ENCODE results near the gene FCN2.
A peak's percentile ranks its signal among the peaks of the same experiment; 100 is the strongest.
"Not testable (repeated sequence)": the region's sequence is repeated elsewhere in the genome, so short reads cannot be mapped to it uniquely, and the experiment has no call there.

FCN2 gene

DNA sequence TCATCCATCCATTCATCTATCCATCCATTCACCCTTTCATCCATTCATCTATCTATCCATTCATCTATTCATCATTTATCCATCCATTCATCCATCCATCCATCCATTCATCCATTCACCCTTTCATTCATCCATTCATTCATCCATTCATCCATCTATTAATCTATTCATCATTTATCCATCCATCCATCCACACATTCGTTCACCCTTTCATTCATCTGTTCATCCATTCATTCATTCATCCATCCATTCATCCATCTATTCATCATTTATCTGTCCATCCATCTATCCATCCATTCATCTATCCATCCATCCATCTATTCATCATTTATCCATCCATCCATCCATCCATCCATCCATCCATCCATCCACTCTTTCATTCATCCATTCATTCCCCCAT lies 33.9 kb upstream of the FCN2 start:
- no peak for DNase-seq (ENCODE audit: insufficient read length, low spot score)
- no peak for FAIRE-seq

GRCh38 chr9:134847138-134847537 lies 33.5 kb upstream of the FCN2 start:
- DNase-seq (ENCODE audit: insufficient read length, low spot score), result no peak
- FAIRE-seq, result peak; percentile 86

DNA sequence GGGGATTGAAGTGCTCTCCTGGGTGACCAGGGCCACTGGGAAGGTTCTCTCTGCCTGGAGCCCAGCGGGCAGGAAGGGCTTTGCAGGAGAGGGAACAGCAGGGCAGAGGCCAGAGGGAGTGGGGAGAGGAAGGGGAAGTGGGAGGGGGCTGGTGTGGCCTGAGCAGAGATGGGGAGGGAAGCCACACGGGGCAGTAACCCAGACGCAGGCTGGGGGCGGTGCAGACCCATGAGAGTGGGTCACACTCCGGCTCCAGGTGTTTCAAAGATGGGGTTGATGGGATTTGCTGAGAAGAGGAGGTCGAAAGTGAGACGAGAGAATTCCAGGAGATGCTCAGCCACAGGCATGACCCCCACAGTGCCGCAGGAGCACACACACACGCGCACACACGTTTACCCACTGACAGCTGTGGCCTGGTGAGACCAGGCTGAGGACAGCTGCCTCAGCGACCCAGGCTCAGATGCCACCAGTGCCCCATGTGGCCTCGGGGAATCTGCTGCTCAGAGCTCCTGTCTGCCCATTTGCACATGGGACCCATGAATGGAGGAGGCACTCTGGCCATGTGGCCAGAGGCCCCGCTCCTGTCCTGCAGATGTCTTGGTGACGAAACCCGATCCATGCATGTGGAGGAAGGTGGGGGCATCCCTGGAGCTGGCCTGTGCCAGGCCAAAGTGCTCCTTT lies 32.7 kb upstream of the FCN2 start:
- DNase-seq (ENCODE audit: insufficient read length, low spot score) (no peak), FAIRE-seq (no peak)

DNA sequence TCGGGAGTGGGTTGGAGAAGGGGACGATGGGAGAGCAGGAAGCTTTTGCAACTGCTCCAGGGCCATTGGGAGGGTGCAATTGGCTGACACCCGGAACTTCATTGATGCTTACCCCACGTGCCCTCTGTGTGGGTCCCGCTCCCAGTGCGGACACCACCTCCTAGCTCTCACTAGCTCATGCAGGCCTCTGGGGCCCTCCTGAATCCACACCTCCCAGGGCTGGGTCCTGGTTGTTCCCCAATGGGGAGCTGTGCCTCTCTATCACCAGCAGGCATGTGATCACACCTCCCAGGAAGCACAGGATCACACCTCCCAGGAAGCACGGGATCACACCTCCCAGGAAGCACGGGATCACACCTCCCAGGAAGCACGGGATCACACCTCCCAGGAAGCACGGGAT lies 32.1 kb upstream of the FCN2 start:
- DNase-seq (ENCODE audit: insufficient read length, low spot score) (no peak), FAIRE-seq (no peak)

DNA sequence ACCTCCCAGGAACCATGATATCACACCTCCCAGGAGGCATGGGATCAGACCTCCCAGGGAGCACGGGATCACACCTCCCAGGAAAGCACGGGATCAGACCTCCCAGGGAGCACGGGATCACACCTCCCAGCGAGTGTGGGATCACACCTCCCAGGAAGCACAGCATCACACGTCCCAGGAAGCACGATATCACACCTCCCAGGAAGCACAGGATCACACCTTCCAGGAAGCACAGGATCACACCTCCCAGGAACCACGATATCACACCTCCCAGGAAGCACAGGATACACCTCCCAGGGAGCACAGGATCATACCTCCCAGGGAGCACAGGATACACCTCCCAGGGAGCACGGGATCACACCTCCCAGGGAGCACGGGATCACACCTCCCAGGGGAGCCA lies 30.0 kb upstream of the FCN2 start:
- no peak for FAIRE-seq
- DNase-seq (ENCODE audit: insufficient read length, low spot score), result no peak

DNA sequence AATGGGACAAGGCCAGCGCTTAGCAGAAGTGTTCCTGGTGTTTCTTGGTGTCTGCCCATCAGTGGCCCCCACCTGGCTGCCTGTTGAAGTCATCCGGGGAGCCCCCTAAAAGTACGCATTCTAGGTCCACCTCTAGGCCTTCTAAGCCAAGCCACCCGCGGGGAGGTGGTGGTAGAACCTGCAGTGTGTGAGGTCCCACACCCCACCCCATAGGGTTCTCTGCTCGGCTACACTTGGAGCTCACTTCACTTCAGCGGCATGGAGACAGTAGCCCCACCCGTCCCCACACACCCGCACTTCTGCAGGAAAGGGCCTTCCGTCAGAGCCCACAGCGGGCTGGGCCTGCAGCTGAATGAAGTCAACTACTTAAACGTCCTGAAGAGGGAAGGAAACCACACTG lies 29.6 kb upstream of the FCN2 start:
- DNase-seq (ENCODE audit: insufficient read length, low spot score), result no peak
- FAIRE-seq, result no peak

- no peak for FAIRE-seq
- DNase-seq (ENCODE audit: insufficient read length, low spot score), result no peak
Measured at GRCh38 chr9:134852906-134853654, 27.5 kb upstream of the FCN2 start.

DNA sequence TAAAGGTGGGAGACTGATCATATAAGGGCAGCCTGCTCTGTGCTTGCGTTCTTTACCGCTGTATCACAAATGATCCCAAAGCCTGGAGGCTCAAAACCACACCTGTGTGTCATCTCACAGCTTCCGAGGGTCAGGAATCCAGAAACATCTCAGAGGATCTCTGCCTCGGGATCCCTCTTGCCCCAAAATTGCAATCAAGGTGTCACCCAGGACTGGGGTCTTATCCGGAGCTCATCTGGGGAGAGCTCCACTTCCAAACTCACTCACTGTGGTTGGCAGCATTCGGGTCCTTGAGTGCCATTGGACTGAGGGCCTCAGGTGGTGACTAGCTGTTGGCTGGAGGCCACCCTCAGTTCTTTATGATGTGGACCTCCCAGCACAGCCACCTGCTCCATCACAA lies 26.7 kb upstream of the FCN2 start:
- DNase-seq (ENCODE audit: insufficient read length, low spot score), result no peak
- FAIRE-seq, result no peak

- FAIRE-seq, result no peak
- DNase-seq (ENCODE audit: insufficient read length, low spot score), result no peak
Measured at GRCh38 chr9:134854541-134854981, 26.0 kb upstream of the FCN2 start.

DNA sequence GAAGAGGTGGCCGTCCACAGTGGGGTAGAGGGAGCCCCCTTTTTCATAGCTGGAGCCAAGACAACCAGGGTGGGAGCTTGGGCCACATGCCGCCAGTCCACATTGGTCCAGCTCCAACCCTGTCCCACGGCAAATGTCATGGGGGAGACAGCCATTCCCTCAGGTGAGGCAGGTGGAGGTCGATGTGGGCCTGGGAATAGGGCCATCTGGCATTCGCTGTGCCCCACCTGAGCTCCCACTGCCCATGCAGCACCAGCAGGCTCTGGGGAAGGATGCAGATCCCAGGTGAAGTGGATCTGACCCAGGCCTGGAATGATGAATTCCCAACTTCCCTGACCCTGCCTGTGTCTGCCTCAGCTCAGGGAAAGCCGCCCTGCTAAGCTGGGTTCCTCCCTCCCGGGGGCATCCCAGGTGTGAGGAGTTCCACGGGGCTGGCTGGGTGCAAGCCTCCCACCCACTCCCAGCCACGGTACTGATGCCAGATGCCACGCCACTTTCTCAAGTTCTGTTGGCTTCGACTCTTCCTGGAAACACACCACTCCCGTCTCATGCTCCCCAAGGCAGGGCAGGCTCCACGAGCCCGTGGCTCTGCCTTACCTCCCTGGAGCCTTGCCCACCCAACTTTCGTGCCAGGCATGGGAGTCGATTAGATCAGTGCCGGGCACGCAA lies 25.2 kb upstream of the FCN2 start:
- FAIRE-seq, result no peak

GRCh38 chr9:134855900-134856377 lies 24.7 kb upstream of the FCN2 start:
- no peak for FAIRE-seq
- DNase-seq (ENCODE audit: insufficient read length, low spot score), result no peak

More for the DNA sequence above, 25.2 kb upstream of the FCN2 start:
- no peak for DNase-seq (ENCODE audit: insufficient read length, low spot score)

GRCh38 chr9:134857451-134857850 lies 23.2 kb upstream of the FCN2 start:
- not testable (repeated sequence) for DNase-seq (ENCODE audit: insufficient read length, low spot score); FAIRE-seq

GRCh38 chr9:134858051-134858841 lies 22.4 kb upstream of the FCN2 start:
- DNase-seq (ENCODE audit: insufficient read length, low spot score) (peak; percentile 26), FAIRE-seq (no peak)

DNA sequence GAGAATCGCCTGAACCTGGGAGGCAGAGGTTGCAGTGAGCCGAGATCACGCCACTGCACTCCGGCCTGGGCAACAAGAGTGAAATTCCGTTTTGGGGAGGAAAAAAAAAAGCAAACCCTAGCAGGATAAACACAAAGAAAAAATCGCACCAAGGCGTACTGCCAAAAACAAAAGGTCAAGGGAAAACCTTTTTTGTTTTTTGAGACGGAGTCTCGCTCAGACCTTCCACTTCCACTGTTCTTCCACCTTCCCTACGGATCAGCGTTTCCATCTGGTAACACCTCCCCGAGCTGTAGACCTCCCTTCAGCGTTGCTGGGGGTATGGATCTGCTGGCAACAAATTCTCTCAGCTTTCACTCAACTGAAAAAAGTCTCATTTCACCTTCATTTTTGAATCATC lies 20.1 kb upstream of the FCN2 start:
- DNase-seq (ENCODE audit: insufficient read length, low spot score) (no peak), FAIRE-seq (no peak)

- FAIRE-seq, result no peak
- DNase-seq (ENCODE audit: insufficient read length, low spot score), result no peak
Measured at GRCh38 chr9:134861595-134862334, 18.8 kb upstream of the FCN2 start.

DNA sequence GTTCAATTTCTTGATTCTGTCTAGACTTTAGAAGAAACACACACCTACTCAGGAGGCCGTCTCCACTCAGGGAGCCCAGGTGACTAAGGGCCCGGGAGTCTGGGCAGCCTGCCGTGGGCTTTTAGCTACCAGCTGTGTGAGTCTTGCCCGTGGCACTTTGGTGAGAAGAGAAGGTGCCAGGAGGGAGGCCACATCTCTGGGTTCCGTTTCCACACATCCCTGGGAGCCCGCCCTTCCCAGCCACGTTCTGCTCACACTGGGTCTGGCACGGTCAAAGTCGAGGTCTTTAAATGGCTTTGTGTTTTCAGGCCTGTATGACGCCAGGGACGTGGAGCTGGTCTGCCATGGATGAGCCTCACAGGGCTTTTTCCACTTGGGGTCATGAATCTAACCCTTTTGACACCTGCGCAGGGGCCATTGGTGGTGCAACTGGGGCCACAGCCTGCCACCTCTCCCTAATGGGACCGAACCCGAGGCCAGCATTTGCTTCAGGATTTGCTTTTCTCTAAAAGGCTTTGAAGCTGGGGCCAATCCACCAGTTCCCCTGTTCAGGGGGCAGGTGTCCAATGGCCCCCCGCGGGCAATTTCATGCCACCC lies 17.2 kb upstream of the FCN2 start:
- no peak for DNase-seq (ENCODE audit: insufficient read length, low spot score)
- FAIRE-seq, result no peak

DNA sequence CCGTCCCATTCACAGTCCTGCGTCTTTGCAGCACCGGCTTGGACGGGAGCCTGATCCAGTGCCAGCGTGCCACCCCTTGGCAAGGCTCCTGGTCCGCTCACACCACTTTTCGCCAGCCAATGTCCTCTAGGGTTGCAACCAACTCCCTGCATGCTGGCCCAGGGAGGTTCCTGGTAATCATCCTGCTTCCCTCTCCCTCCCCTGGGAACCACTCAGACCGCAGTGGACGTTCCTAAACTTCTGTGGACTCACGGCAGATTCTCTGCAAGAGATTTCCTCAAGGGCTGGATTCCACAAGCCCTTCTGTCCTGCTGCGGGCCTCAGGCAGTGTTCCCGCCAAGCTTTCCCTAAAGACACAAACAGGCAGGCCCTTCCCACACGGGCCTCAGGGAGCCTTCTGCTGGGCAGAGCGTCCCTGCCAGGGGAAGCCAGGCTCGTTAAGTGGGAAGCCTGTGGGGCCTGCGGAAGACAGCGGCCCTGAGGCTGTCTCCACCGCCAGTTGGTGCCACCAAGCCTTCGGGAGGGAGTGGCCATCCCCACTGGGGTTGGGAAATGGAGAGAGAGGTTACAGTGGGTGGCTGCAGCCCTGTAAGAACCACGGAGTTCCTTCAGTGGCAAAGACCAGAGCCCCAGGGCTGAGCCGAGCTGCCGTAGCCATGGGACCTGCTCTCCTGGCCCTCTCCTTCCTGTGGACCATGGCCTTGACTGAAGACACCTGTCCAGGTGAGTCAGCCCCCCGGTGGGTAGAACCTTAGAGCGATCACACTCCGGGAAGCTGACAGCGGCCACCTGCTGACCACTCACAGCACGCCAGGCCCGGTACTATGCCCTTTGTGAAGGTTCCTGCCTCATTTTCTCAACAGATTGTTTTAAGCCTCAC lies 16.4 kb upstream of the FCN2 start:
- DNase-seq (ENCODE audit: insufficient read length, low spot score) (no peak), FAIRE-seq (no peak)

DNA sequence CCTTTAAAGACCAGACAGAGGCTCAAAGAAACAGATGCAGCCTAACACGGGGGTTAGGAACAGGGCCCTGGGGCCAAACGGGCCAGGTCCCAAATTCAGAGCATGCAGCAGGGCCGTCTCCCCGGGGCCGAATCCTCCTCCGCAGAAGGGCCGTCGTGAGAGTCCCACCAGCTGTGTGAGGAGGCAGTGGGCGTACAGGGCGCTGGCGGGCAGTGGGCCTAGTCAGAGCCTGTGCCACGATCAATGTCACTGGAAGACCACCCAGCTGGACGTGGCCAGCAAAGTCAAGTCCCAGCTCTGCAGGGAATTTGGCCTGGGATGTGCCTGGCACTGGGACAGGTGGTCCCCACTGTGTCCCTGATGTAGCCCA lies 15.8 kb upstream of the FCN2 start:
- DNase-seq (ENCODE audit: insufficient read length, low spot score) (no peak), FAIRE-seq (no peak)

Data from HTR-8/SVneo (cell line).